KMS-11 (cell line): ENCODE results near the gene NDUFAF5.

Experiments used
- H2AFZ ChIP-seq: fragments of 200-600 bp; sonication (generic); 2 replicates; pipeline ENCODE4 v1.6.1; 2016; ENCODE audit warnings: antibody characterized with exemption, mixed run types, low read depth
- H3K27ac ChIP-seq: fragments of 200-600 bp; sonication (generic); 2 replicates; pipeline ENCODE4 v1.6.1; 2016; ENCODE audit warnings: mild to moderate bottlenecking, mixed run types
- H3K27me3 ChIP-seq: fragments of 200-600 bp; sonication (generic); 2 replicates; pipeline ENCODE4 v1.6.1; 2017; ENCODE audit warnings: mild to moderate bottlenecking, low read depth, mixed run types, moderate library complexity; ENCODE audit not compliant: insufficient read depth
- H3K36me3 ChIP-seq: fragments of 200-600 bp; sonication (generic); 2 replicates; pipeline ENCODE4 v1.6.1; 2017; ENCODE audit warnings: mild to moderate bottlenecking, mixed run types; ENCODE audit not compliant: insufficient read depth
- H3K4me1 ChIP-seq: fragments of 200-600 bp; sonication (generic); 2 replicates; pipeline ENCODE4 v1.6.1; 2016; ENCODE audit warnings: mild to moderate bottlenecking, low read depth, mixed run types; ENCODE audit not compliant: poor library complexity, severe bottlenecking
- H3K4me2 ChIP-seq: fragments of 200-600 bp; sonication (generic); 2 replicates; pipeline ENCODE4 v1.7.0; 2016; ENCODE audit warnings: mild to moderate bottlenecking, mixed run types
- H3K4me3 ChIP-seq: fragments of 200-600 bp; sonication (generic); IDR thresholded peaks from 2 replicates; pipeline ENCODE4 v1.6.1; 2017; ENCODE audit warnings: low read depth, low read length, mixed read lengths; ENCODE audit not compliant: insufficient read depth
- H3K79me2 ChIP-seq: fragments of 200-600 bp; sonication (generic); 2 replicates; pipeline ENCODE4 v1.6.1; 2016; ENCODE audit warnings: low read depth, mixed run types; ENCODE audit not compliant: insufficient read depth
- H3K9ac ChIP-seq: fragments of 200-600 bp; sonication (generic); 2 replicates; pipeline ENCODE4 v1.6.1; 2016; ENCODE audit warnings: mild to moderate bottlenecking, mixed run types
- H4K20me1 ChIP-seq: fragments of 200-600 bp; sonication (generic); 2 replicates; pipeline ENCODE4 v1.6.1; 2016; ENCODE audit warnings: mild to moderate bottlenecking, mixed run types; ENCODE audit not compliant: insufficient read depth
- TF ChIP-seq, protein P1 (sequence below): fragments of 200-600 bp; sonication (generic); conservative IDR thresholded peaks from 2 replicates; pipeline ENCODE4 v1.6.1; 2017; ENCODE audit warnings: low read depth, mild to moderate bottlenecking, antibody characterized with exemption, low read length, moderate library complexity, mixed read lengths

Gene NDUFAF5

DNA sequence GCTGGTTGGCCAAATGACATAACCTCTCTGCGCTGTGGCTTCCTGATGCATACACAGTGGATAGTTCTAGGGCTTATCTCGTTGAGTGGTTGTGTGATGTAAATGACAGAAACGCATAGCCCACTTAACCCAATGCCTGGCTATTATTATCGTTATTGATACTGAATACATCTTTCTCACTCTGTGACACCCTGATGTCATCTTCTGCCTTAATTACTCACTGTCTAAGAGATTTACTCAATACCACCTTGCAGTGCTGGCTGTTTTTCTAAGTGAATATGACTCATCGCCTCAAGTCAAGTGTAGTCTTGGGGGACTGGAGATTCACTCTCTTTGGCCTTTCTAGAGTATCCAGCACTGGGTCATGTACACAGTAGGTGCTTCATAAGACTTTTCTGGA lies 73.6 kb downstream of the NDUFAF5 start:
- TF ChIP-seq, protein P1, sequence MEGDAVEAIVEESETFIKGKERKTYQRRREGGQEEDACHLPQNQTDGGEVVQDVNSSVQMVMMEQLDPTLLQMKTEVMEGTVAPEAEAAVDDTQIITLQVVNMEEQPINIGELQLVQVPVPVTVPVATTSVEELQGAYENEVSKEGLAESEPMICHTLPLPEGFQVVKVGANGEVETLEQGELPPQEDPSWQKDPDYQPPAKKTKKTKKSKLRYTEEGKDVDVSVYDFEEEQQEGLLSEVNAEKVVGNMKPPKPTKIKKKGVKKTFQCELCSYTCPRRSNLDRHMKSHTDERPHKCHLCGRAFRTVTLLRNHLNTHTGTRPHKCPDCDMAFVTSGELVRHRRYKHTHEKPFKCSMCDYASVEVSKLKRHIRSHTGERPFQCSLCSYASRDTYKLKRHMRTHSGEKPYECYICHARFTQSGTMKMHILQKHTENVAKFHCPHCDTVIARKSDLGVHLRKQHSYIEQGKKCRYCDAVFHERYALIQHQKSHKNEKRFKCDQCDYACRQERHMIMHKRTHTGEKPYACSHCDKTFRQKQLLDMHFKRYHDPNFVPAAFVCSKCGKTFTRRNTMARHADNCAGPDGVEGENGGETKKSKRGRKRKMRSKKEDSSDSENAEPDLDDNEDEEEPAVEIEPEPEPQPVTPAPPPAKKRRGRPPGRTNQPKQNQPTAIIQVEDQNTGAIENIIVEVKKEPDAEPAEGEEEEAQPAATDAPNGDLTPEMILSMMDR = no peak
- H3K4me2 ChIP-seq = no peak overlapping the region
- H3K27ac ChIP-seq = no peak overlapping the region
- H3K4me1 ChIP-seq = no peaks in the 10 kb centered on the region
- H3K79me2 ChIP-seq = no peaks in the 10 kb centered on the region
- H4K20me1 ChIP-seq = no peaks in the 10 kb centered on the region
- no peak overlapping the region for H2AFZ ChIP-seq
- no peak overlapping the region for H3K4me3 ChIP-seq
- H3K36me3 ChIP-seq = no peaks in the 10 kb centered on the region
- no peaks in the 10 kb centered on the region for H3K27me3 ChIP-seq
- H3K9ac ChIP-seq = no peak overlapping the region

DNA sequence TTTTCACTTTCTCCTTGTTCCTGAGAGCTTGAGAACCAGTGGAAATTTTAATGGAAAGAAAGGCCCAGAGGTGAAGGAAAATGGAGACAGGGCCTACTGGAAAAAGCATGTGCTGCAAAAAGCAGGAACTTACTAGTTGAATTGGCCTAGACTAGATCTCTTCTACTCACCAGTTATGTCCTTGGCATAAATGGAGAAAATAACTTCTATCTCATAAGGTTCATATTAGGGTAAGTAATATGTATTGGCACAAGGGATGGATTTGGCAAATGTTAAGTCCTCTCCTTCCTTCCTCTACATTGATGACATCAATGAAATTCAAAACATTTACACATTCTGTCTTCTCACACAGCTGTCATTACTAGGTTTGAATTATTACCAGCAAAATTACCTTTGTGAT lies 74.0 kb downstream of the NDUFAF5 start:
- Histone ChIP-seq H3K36me3 (no peaks in the 10 kb centered on the region), H3K27ac (no peak overlapping the region), H2AFZ (no peak overlapping the region), H3K27me3 (no peaks in the 10 kb centered on the region), H3K79me2 (no peaks in the 10 kb centered on the region), H3K4me3 (no peak overlapping the region), H3K4me2 (no peak overlapping the region), H3K4me1 (no peaks in the 10 kb centered on the region), H3K9ac (no peak overlapping the region), H4K20me1 (no peaks in the 10 kb centered on the region)
- TF ChIP-seq, protein P1 = no peak

DNA sequence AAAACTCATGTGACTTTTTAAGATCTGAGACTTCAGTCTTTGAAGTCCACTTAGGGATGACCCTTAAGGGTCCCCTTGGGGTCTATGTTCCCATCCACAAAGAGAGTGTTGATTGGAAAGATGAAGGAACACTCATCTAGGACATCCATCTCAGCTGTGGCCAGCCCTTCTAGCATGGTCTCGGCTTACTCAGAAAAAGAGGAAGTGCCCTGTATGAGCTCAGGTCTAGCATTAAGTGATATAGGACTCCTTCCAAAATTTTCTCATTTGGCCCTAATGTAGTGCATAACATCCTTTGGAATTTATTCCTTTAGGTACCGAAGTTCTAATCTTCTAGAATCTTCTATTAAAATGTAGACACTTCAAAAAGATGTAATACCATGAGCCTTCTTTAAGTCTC lies 77.4 kb downstream of the NDUFAF5 start:
- Histone ChIP-seq H3K27ac (no peak overlapping the region), H3K4me3 (no peak overlapping the region), H4K20me1 (no peaks in the 10 kb centered on the region), H3K27me3 (no peaks in the 10 kb centered on the region), H2AFZ (no peak overlapping the region), H3K4me1 (no peaks in the 10 kb centered on the region), H3K9ac (no peak overlapping the region), H3K79me2 (no peaks in the 10 kb centered on the region), H3K36me3 (no peaks in the 10 kb centered on the region), H3K4me2 (no peak overlapping the region)
- TF ChIP-seq, protein P1 = no peak

DNA sequence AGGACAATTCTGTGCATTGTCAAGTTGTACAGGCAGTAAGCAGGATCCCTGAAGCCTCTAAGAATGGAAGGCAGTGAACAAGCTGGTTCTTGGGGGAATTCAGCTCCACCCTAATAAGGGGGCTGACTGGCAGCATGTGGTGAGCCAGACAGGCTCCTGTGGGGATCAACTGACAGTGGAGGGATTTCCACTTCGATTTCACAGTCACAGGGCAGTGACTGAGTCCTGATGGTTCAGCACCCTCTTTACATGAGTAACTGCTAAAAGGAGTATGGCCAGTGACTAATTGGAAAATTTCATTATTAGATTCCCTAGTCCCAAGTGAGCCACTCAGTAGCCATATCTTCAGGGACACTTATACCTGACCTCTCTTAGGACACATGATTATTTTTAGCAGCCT lies 78.4 kb downstream of the NDUFAF5 start:
- no peaks in the 10 kb centered on the region for H4K20me1 ChIP-seq
- TF ChIP-seq, protein P1 = no peak

DNA sequence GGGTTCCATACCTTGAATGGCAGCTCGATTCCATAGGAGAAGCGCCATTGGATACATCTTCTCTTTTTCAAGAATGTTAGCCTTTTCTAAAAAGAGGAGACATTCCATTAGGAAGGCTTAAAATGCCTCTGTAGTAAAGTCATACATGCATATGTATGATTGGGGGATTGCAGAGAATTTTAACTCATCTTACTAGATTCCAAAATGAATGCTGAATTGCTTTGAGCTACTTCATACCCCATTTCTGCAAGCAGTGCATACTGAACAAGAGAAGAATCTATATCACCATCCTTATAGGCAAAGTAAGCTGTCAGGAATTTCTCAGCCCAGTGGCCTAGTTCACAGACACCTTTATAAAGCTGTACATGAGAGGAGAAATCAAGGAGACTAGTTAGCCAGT lies 80.3 kb downstream of the NDUFAF5 start:
- TF ChIP-seq, protein P1 = no peak
- no peaks in the 10 kb centered on the region for H3K27me3 ChIP-seq

More for the DNA sequence above, 78.4 kb downstream of the NDUFAF5 start:
- Histone ChIP-seq H3K27me3 (no peaks in the 10 kb centered on the region), H3K4me2 (no peak overlapping the region), H3K79me2 (no peaks in the 10 kb centered on the region), H2AFZ (no peak overlapping the region), H3K9ac (no peak overlapping the region), H3K4me1 (no peaks in the 10 kb centered on the region), H3K36me3 (no peaks in the 10 kb centered on the region), H3K4me3 (no peak overlapping the region), H3K27ac (no peak overlapping the region)

More for the DNA sequence above, 80.3 kb downstream of the NDUFAF5 start:
- Histone ChIP-seq H3K79me2 (no peaks in the 10 kb centered on the region), H3K27ac (no peak overlapping the region), H2AFZ (no peak overlapping the region), H3K9ac (no peak overlapping the region), H3K36me3 (no peaks in the 10 kb centered on the region), H3K4me2 (no peak overlapping the region), H4K20me1 (no peaks in the 10 kb centered on the region), H3K4me1 (no peaks in the 10 kb centered on the region), H3K4me3 (no peak overlapping the region)
